ENCODE measurements around the gene SORCS2. TPM values are rescaled to one million over a fixed set of nuclear protein-coding genes. Genes with fewer than 3 reads are reported as not detected.

The SORCS2 gene
- total and polyA plus RNA-seq, 2 experiments from 2014 or later, result 0.92 to 6.9 TPM

GRCh38 chr4:7726665-7727413 is 534.5 kb downstream of the SORCS2 start:
- DNase-seq (ENCODE audit: low read depth in 1 of 2, low spot score in 1 of 2), result no peak
- H3K27ac ChIP-seq, result no peak overlapping the region
- H3K9me3 ChIP-seq (ENCODE audit: low read depth), result no peaks in the 10 kb centered on the region
- no peaks in the 10 kb centered on the region for H3K4me1 ChIP-seq (ENCODE audit: low read depth)
- H3K36me3 ChIP-seq, result no peaks in the 10 kb centered on the region
- no peak overlapping the region for H3K4me3 ChIP-seq
- H3K27me3 ChIP-seq, result no peaks in the 10 kb centered on the region
- TF ChIP-seq CTCF (IDR thresholded peaks at IDR 0.05; ENCODE audit: low read depth, low read length), result no peak

- no peaks in the 10 kb centered on the region for H3K4me1 ChIP-seq (ENCODE audit: low read depth)
- TF ChIP-seq CTCF (IDR thresholded peaks at IDR 0.05; ENCODE audit: low read depth, low read length), result no peak
- no peak for DNase-seq (ENCODE audit: low read depth in 1 of 2, low spot score in 1 of 2)
- H3K4me3 ChIP-seq, result no peak overlapping the region
- no peaks in the 10 kb centered on the region for H3K36me3 ChIP-seq
- no peak overlapping the region for H3K27ac ChIP-seq
- H3K9me3 ChIP-seq (ENCODE audit: low read depth), result no peaks in the 10 kb centered on the region
- H3K27me3 ChIP-seq, result no peaks in the 10 kb centered on the region
Observed at GRCh38 chr4:7727749-7728148, 535.4 kb downstream of the SORCS2 start.

- H3K4me3 ChIP-seq, result no peak overlapping the region
- H3K27ac ChIP-seq, result no peak overlapping the region
- no peak for TF ChIP-seq CTCF (IDR thresholded peaks at IDR 0.05; ENCODE audit: low read depth, low read length)
Observed at GRCh38 chr4:7731437-7731836, 539.1 kb downstream of the SORCS2 start.

GRCh38 chr4:7732263-7732662 is 539.9 kb downstream of the SORCS2 start:
- Histone ChIP-seq H3K27ac (no peak overlapping the region), H3K36me3 (no peaks in the 10 kb centered on the region), H3K4me1 (ENCODE audit: low read depth) (no peaks in the 10 kb centered on the region), H3K9me3 (ENCODE audit: low read depth) (no peaks in the 10 kb centered on the region), H3K4me3 (no peak overlapping the region), H3K27me3 (no peaks in the 10 kb centered on the region)
- TF ChIP-seq CTCF (IDR thresholded peaks at IDR 0.05; ENCODE audit: low read depth, low read length), result no peak
- DNase-seq (ENCODE audit: low read depth in 1 of 2, low spot score in 1 of 2), result no peak

More at GRCh38 chr4:7731437-7731836, 539.1 kb downstream of the SORCS2 start:
- DNase-seq (ENCODE audit: low read depth in 1 of 2, low spot score in 1 of 2), result no peak
- H3K27me3 ChIP-seq, result no peaks in the 10 kb centered on the region
- H3K9me3 ChIP-seq (ENCODE audit: low read depth), result no peaks in the 10 kb centered on the region
- no peaks in the 10 kb centered on the region for H3K36me3 ChIP-seq
- no peaks in the 10 kb centered on the region for H3K4me1 ChIP-seq (ENCODE audit: low read depth)

GRCh38 chr4:7733201-7733600 is 540.9 kb downstream of the SORCS2 start:
- Histone ChIP-seq H3K4me3 (no peak overlapping the region), H3K9me3 (ENCODE audit: low read depth) (no peaks in the 10 kb centered on the region)
- TF ChIP-seq CTCF (IDR thresholded peaks at IDR 0.05; ENCODE audit: low read depth, low read length), result no peak

More at GRCh38 chr4:7733201-7733600, 540.9 kb downstream of the SORCS2 start:
- no peaks in the 10 kb centered on the region for H3K36me3 ChIP-seq
- H3K27ac ChIP-seq, result no peak overlapping the region
- DNase-seq (ENCODE audit: low read depth in 1 of 2, low spot score in 1 of 2), result no peak
- H3K4me1 ChIP-seq (ENCODE audit: low read depth), result no peaks in the 10 kb centered on the region
- H3K27me3 ChIP-seq, result no peaks in the 10 kb centered on the region

All from cardiac muscle cell (in vitro differentiated cells and primary cell).